ENCODE data around the gene CST9L. TPM values are rescaled to one million over a fixed set of nuclear protein-coding genes. Genes with fewer than 3 reads are reported as not detected.

CST9L gene
- total RNA-seq, 1 donor from 2014 or later = not detected

DNA sequence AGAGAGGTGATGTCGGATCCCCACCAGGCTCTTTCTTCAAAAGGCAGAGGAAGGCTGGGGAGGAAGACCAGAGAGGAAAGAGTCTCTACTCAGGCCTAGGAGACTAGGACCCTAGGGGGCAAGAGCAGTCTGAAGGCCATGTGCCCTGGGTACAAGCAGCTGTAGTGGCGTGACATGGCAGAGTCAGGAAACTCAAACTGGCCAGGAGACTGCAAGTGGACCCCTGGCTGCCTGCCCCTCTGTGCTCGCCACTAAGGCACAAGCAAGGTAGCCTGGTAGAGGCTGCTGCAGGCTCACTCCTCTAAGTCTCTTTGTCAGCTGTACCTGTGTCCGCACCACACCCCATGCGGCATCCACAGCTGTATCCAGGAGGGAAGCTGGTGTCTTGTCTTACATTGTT lies 19.9 kb downstream of the CST9L start:
- DNase-seq (ENCODE audit: low read depth) = no peak
- Histone ChIP-seq H3K4me3 (ENCODE audit: low read depth, low read length) (no peak overlapping the region), H3K27me3 (ENCODE audit: control insufficient read depth, insufficient read depth, low read length) (peaks cover 1% of the 10 kb centered on the region), H3K36me3 (ENCODE audit: control insufficient read depth, insufficient read depth, low read length) (no peaks in the 10 kb centered on the region)
- TF ChIP-seq, protein P1, sequence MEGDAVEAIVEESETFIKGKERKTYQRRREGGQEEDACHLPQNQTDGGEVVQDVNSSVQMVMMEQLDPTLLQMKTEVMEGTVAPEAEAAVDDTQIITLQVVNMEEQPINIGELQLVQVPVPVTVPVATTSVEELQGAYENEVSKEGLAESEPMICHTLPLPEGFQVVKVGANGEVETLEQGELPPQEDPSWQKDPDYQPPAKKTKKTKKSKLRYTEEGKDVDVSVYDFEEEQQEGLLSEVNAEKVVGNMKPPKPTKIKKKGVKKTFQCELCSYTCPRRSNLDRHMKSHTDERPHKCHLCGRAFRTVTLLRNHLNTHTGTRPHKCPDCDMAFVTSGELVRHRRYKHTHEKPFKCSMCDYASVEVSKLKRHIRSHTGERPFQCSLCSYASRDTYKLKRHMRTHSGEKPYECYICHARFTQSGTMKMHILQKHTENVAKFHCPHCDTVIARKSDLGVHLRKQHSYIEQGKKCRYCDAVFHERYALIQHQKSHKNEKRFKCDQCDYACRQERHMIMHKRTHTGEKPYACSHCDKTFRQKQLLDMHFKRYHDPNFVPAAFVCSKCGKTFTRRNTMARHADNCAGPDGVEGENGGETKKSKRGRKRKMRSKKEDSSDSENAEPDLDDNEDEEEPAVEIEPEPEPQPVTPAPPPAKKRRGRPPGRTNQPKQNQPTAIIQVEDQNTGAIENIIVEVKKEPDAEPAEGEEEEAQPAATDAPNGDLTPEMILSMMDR (IDR thresholded peaks at IDR 0.05; ENCODE audit: insufficient read depth, low read length, poor library complexity, severe bottlenecking) = no peak

DNA sequence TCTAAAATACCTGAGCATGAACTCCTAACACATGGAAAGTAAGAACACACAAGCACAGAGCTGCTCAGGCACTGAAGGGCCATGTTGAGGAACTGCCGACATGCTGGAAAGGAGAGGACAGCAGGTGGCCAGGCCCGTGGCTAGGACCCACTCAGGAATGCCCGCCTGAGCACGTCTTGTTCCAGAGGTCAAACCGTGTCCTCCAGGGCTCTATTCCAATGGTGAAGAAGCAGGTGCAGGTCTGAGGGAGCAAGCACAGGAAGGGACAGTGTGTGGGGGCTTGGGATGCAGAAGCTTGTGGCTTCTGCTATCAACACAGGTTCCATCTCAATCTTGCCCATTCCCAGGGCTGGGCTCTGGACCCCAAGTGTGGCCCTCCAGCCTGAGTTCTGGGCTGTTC lies 20.7 kb downstream of the CST9L start:
- Histone ChIP-seq H3K27me3 (ENCODE audit: control insufficient read depth, insufficient read depth, low read length) (no peaks in the 10 kb centered on the region), H3K36me3 (ENCODE audit: control insufficient read depth, insufficient read depth, low read length) (no peaks in the 10 kb centered on the region), H3K4me3 (ENCODE audit: low read depth, low read length) (no peak overlapping the region)
- DNase-seq (ENCODE audit: low read depth) = no peak
- TF ChIP-seq, protein P1 (IDR thresholded peaks at IDR 0.05; ENCODE audit: insufficient read depth, low read length, poor library complexity, severe bottlenecking) = no peak

DNA sequence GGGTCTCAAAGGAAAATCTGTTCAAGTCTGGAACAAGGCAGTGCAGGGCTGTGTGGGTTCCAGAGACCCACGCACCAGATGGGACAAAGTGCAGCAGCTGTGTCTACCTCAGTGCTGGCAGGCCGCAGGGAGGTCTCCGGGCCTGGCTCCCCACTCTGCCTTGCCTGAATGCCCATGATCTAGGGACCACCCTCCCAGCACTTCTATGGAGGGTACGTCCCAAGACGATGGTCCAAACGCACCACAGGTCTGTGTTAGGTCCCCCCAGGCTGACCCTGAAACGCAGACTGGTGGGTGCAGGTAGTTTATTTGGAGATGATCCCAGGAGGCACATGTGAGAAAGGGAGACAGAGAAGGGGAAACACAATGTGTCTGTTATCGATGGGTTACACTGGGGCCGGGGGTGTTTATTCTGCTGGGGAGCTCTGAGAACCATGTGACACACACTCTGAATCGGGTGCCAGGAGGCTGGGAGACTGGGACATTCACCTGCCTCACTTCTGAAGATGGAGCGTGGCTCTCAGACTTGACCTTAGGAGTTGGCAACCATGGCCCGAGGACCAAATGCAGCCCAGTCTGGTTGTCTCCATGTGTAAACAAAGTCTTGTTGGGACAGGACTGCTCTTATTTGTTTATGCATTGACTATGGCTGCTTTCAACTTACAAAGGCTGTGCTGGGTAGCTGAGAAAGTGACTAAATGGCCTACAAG lies 21.7 kb downstream of the CST9L start:
- Histone ChIP-seq H3K27me3 (ENCODE audit: control insufficient read depth, insufficient read depth, low read length) (no peaks in the 10 kb centered on the region), H3K4me3 (ENCODE audit: low read depth, low read length) (no peak overlapping the region), H3K36me3 (ENCODE audit: control insufficient read depth, insufficient read depth, low read length) (no peaks in the 10 kb centered on the region)
- no peak for DNase-seq (ENCODE audit: low read depth)
- TF ChIP-seq, protein P1 (IDR thresholded peaks at IDR 0.05; ENCODE audit: insufficient read depth, low read length, poor library complexity, severe bottlenecking) = no peak

DNA sequence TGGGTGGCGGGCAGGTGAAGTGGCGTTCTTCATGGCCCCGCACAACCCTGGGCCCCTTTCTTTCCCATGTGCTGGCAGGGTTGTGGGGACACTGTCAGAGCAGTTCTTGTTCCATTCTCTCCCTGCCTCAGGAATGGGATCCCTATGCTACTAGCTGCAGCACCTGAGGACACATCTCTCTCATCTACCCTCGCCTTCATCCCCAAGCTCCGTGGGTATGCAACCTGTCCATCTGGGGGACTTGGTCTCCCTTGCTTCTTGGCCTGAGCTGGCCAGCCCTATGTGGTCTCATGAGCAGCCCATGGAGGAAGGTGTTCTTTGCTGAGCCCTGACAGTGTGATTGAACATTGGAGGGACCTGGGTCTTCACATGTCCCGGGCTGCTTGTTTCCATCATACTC lies 24.2 kb downstream of the CST9L start:
- no peaks in the 10 kb centered on the region for H3K27me3 ChIP-seq (ENCODE audit: control insufficient read depth, insufficient read depth, low read length)
- TF ChIP-seq, protein P1 (IDR thresholded peaks at IDR 0.05; ENCODE audit: insufficient read depth, low read length, poor library complexity, severe bottlenecking) = no peak
- H3K36me3 ChIP-seq (ENCODE audit: control insufficient read depth, insufficient read depth, low read length) = no peaks in the 10 kb centered on the region
- no peak for DNase-seq (ENCODE audit: low read depth)
- no peak overlapping the region for H3K4me3 ChIP-seq (ENCODE audit: low read depth, low read length)

DNA sequence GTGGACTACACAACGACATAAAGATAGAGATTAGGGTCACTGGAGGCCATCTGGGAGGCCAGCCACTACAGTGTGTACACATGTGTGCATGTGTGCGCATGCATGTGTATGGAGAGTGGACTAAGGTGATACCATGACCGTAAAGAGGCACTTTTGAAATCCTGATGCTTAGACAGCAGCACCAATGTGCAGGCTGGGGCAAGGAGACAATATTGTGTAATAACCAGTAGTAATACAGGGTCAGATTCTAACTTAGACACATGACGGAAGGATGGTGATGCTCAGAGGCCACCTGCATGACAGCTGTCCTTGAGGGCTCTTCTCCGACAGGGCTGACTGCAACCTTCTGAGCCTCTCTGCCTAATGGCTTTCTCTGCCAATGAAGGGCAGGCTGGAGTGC lies 25.5 kb downstream of the CST9L start:
- no peak for DNase-seq (ENCODE audit: low read depth)
- Histone ChIP-seq H3K4me3 (ENCODE audit: low read depth, low read length) (no peak overlapping the region), H3K27me3 (ENCODE audit: control insufficient read depth, insufficient read depth, low read length) (no peaks in the 10 kb centered on the region), H3K36me3 (ENCODE audit: control insufficient read depth, insufficient read depth, low read length) (no peaks in the 10 kb centered on the region)
- TF ChIP-seq, protein P1 (IDR thresholded peaks at IDR 0.05; ENCODE audit: insufficient read depth, low read length, poor library complexity, severe bottlenecking) = no peak

DNA sequence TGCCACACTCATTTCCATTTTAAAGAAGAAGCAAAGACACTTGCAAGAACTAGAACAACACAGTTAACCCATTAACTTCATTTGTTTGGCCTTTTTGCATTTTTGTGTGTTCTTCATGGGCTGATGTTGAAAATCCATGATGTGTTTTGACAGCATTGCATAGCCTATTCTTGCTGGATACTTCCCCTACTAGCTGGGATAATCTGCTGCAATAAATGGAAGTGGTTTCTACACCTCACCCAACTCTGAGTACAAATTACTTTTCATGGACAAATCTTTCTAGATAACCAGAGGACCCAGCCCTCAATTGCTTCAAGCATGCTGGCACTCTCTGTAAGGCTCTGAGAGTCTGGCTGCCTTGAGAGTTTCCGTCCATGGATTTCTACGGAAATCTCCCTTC lies 26.5 kb downstream of the CST9L start:
- H3K36me3 ChIP-seq (ENCODE audit: control insufficient read depth, insufficient read depth, low read length) = no peaks in the 10 kb centered on the region
- no peak for DNase-seq (ENCODE audit: low read depth)
- no peak overlapping the region for H3K4me3 ChIP-seq (ENCODE audit: low read depth, low read length)
- H3K27me3 ChIP-seq (ENCODE audit: control insufficient read depth, insufficient read depth, low read length) = no peaks in the 10 kb centered on the region
- TF ChIP-seq, protein P1 (IDR thresholded peaks at IDR 0.05; ENCODE audit: insufficient read depth, low read length, poor library complexity, severe bottlenecking) = no peak
